Stimulated activated CD8-positive, alpha-beta memory T cell treated with anti-CD3 and anti-CD28 coated beads, Interleukin-15, amount 100 ng/mL, for 24 hours (primary cell): ENCODE results near the gene TMSB15C.
"Not testable (repeated sequence)": the region's sequence is repeated elsewhere in the genome, so short reads cannot be mapped to it uniquely, and the experiment has no call there.

Experiments used
- DNase-seq: peaks from one replicate; pipeline ENCODE4 v3.0.0-alpha.2; 2020; ENCODE audit warnings: low read depth

TMSB15C gene

DNA sequence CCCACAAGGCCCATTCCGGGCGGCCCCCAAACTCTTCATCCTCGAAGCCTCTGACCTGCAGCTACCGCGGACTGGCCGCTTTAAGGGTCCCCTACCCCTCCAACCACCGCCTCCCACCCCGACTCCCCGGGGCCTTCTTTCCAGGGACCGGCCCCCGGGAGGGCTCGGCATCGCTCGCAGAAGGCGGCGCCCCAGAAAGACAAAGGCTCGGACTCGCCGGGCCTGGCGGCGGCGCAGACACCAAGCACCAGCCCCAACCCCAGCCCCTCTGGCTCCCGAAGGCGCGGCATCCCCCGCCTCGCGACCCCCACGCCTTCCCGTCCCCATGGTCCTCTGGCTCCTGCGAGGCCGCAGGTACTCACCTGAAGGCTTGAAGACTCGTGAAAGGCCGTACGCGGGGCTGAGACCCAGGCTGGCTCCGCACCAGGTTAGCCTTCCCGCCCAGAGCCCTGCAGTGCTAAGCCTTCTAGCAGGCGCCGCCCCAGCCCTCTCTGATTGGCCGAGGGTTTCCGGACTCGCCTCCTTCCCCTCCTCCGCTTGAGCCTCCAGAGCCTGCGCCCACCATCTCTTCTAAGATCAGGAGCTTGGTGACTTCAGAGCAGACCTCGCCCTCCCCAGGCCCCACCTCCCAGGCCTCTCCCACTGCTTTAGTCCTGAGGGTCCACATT lies at the start of gene TMSB15C:
Gene TMSB15C (minus strand): TSS at position 459 of the 668 bp plus-strand sequence.
- DNase-seq: not testable (repeated sequence)

GRCh38 chrX:104122829-104123228 lies 46.8 kb upstream of the TMSB15C start:
- no peak for DNase-seq

GRCh38 chrX:104118765-104119164 lies 42.7 kb upstream of the TMSB15C start:
- DNase-seq: no peak

GRCh38 chrX:104117759-104118158 lies 41.7 kb upstream of the TMSB15C start:
- DNase-seq: no peak

DNA sequence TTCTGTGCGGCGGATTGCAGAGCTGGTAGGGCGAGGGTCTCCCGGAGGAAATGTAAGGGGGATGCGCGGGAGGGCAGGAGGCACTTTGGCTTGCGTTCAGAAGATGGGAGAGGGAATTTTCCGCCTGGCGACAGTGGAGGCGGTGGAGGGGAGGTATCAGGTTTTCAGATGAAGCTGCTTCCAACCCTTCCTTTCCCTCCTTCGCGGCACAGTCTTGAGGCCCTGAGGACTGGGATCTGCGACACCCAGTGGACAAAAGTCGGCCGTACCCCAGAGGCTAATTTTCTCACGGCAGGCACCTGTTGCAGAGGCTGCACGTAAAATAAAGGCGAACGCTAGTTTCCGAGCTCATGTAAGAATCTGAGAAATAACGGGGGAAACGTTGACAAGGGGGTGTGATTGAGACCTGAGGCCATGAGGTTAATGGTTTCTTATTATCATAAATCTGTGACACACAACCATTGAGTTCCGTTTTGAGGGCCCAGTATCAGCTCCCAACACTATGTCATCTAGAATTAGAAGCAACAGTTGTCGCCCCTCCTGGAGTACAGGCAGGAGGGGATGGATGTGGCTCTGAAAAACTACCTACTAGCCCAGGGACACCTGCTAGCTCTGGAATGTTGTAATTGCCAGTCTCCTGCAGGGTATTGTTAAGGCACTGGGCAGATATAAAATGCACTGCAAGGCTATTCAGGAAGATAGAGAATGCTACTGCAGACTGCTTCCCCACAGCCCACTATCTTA lies 37.4 kb upstream of the TMSB15C start:
- no peak for DNase-seq

DNA sequence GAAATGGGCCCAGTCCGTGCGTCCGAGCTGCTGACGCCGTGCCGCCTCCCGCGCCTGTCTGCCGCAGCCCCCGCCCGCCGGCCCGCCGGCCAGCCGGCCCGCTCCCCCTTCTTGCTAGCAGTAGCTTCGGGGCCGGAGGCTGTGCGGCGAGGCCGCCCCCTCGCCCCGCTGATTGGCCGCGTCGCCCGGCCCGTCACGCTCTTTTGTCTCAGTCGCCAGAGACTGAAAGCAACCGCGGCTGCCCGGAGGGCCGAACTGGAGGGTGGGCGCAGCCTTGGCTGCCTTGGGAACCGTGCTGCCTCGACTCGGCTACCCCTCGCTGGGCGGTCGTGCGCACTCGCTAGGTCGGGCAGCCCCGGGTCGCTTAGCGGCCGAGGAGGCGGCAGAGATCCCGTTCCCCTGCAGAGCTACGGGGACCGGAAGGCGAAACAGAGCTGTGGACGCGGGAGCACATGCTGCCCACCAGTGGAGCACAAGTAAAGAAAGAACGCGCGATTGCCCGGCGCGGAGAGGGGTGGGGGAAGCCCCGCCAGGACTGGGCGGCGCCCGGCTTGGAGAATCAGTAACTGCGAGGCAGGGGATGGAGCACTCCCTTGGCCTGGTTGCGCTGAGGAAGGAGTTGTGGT lies 36.4 kb upstream of the TMSB15C start, which contains the start of gene ZCCHC18:
Gene ZCCHC18 (plus strand): TSS at position 198 of the 626 bp plus-strand sequence. CDS start 1,589 bp downstream, outside the sequence.
- DNase-seq: no peak

GRCh38 chrX:104110491-104111240 lies 34.6 kb upstream of the TMSB15C start:
- DNase-seq: not testable (repeated sequence)

DNA sequence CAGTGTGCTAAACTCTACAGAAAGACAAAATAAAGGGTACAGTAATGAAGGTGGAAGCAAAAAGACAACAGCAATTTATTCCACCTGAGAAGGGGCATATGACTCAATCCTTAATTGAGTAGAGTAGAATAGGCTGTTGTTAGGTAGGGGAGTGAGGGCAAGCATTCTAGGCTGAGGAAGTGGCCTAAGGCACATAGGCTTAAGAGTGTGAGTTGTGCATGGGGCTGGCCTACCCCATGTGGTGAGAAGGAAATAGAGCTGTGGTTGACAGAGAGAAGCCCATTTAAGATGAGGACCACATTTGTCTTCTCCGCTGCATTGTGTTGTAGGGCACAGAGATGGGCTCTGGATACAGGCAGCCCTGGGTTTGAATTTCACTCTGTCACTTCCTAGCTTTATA lies 32.9 kb upstream of the TMSB15C start:
- DNase-seq: no peak

DNA sequence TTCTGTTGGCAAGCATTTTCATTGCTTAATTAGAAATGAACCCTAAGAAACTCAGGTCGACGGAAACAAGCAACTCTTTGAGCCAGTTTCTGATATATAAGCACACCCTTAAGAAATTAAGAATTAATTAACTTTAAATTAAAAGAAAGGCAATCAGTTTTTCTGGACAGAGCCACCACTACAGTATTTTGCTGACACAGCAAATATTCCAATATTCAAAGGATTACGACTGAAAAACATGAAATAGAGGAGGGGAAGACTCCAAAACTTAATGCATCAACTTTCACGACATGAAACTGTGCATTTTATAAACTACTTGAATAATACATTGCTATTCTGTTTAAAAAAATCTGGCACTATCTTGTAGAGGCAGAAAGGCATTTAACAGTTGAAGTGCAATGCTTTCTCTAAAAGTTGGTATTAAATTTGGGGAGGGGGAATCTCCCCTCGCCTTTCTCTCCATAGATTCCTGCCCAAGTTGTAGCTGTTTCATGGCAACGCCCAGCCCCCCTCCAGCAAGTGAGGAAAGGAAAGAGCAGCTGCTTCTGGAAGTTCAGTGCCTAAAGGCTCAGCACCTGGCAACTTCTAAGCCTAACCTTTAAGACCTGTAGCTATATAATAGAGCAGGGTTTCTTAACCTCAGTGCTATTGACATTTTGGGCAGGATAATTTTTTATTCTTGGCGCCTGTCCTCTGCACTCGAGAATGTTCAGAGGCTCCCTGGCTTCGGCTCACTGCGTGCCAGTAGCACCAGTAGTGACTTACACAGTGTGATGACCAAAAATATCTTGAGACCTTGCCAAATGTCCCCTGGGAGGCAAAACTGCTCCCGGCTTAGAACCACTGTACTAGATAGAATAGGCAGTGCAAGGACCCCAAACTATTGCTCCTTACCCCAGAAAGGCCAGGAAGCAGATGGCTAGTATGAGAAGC lies 29.6 kb upstream of the TMSB15C start:
- DNase-seq: no peak

GRCh38 chrX:104104676-104105075 lies 28.6 kb upstream of the TMSB15C start:
- no peak for DNase-seq

GRCh38 chrX:104098919-104099318 lies 22.9 kb upstream of the TMSB15C start:
- no peak for DNase-seq

GRCh38 chrX:104098151-104098808 lies 22.2 kb upstream of the TMSB15C start:
- DNase-seq: no peak

DNA sequence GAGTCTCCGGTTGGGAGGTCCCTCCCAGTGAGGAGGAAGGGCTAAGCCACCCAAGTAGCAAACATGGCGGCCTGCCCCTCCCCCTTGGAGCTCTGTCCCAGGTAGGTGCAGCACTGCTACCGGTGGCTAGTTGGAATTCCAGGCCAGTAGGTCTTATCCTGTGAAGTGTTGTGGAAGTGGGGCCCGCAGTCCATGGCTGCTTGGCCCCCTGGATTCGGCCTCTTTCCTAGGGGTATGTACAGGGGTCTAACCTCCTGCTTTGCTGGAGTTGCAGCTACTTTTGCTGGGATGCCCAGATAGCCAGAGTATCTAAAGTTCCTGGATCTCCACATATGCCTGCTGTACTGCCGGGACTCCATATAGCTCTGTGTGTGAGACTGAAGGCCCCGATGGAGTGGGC lies 9.9 kb upstream of the TMSB15C start:
- DNase-seq: no peak

DNA sequence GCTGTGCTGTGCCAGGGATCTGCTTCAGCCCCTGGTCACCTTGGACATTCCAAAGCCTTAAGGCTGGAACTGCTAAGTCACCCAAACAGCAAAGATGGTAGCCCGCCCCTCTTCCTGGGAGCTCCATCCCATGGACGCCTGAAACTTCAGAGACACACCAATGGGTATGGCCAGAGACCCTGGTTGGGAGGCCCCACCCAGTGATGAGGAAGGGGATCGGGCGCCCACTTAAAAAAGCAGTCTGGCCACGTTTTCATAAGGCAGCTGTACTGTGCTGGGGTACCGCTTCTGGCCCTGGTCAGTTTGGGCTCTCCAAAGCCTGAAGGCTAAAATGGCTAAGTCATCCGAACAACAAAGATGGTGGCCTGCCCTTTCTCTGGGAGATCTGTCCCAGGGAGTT lies 9.4 kb upstream of the TMSB15C start:
- DNase-seq: no peak

DNA sequence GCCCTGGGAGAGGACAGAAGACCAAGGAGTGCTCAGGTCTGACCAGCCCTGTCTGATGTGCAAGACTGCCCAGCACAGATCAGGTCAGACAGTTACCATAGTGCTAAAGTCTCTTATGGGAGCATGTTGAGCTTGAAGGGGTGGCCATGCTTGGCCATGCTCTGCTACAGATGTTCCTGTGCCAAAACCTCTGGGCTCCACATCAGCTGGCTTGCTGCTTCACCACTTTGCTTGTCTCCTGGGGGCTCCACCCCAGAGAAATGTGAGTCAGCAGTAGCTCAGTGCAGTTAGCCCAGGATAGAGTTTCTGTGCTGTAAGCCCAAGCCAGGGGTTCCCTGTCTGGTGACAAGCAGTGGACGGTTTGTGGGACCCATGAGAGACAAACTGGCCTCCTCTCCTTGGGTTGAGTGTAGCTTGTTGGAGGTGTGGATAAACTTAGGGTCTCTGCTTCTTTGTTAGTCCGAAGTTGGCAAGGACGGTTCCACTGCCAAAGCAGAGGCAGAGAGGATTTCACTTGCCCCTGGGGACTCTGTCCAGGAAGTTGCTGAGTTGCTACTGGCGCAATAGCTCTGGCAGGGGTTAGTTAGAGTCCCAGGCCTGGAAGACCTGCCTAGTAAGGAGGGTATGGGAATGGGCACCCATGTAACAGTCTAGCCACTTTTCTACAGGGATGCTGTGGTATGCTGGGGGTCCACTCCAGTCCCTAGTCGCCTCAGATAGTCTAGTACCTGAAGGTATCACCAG lies 8.7 kb upstream of the TMSB15C start:
- DNase-seq: no peak

GRCh38 chrX:104084063-104084462 lies 8.0 kb upstream of the TMSB15C start:
- no peak for DNase-seq

DNA sequence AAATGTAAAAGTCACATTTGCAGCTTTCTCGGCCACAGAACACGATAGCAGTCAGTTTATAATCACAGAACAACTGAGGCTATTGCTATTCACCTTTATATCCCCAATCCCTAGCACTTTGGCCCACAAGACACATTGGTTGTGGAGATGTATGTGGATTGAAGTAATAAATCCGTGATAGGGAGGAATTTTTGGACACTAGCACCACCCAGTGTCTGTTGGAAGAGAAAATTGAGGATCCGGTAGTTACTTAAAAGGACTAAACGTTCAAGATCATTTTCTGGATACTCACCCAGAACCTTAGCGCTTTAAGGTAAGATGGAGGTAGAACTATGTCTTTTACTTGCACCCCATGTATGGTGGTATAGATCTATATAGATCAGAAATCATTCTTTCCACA lies 1.8 kb upstream of the TMSB15C start:
- DNase-seq: not testable (repeated sequence)

DNA sequence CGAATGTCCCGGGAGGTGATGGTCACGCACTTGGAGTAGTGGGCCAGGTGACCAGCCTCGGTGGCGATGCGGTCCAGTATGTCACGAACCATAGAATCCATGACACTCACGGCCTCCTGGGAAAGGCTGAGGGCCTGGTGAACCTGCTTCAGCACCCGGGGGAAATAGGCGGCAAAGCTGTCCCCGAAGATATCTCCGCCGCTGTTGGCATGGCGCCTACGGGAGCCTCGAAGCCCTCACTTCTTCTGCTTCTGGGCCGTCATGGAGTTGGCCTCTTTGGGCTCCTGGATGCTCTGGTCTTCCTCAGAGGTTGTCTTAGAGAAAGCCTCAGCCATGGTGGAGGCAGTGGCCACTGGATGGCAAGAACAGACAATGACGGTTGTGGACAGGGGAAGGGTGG lies 13.4 kb downstream of the TMSB15C start:
- not testable (repeated sequence) for DNase-seq

DNA sequence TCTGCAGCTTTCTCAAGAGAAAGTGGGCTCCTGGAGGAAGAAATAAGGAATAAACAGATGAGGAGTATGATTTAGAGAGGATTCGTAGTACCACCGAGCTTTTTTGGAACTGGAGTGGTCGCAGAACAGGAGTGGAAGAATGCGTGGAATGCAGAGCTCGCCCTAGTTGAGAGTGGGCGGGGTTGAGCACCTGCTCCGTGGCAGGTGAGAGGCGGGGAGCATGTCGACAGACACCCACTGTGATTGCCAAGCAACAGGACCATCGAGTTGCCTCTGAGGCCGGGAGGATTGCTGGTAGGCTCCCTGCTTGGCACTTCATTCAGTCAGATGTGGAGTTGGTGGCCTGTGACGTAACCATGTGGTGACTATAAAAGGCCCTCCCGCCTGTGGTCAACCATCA lies 21.1 kb downstream of the TMSB15C start:
- not testable (repeated sequence) for DNase-seq

GRCh38 chrX:104047171-104047570 lies 28.9 kb downstream of the TMSB15C start:
- no peak for DNase-seq
